Astrocyte (in vitro differentiated cells and primary cell): ENCODE measurements around the gene OLFM2. TPM values are rescaled to one million over a fixed set of nuclear protein-coding genes. Genes with fewer than 3 reads are reported as not detected.

Experiments used
- DNase-seq: peaks from one replicate; pipeline ENCODE4 v3.0.0-alpha.2; 2010; ENCODE audit warnings: low read depth
- FAIRE-seq: peaks from 2 replicates; lab custom pipeline; 2011; peaks lifted over from hg19 to GRCh38; lab: Jason Lieb, UNC
- H2AFZ ChIP-seq: 2 replicates; pipeline ENCODE4 v1.6.0; 2012; ENCODE audit warnings: low read depth, low read length, inconsistent platforms
- H3K27ac ChIP-seq: 2 replicates; pipeline ENCODE4 v1.5.1; 2011; ENCODE audit warnings: low read depth, low read length, inconsistent platforms
- H3K27me3 ChIP-seq: 2 replicates; pipeline ENCODE4 v1.6.0; 2011; ENCODE audit warnings: low read length, inconsistent platforms; ENCODE audit not compliant: insufficient read depth
- H3K36me3 ChIP-seq: 2 replicates; pipeline ENCODE4 v1.5.1; 2011; ENCODE audit warnings: low read length, inconsistent platforms; ENCODE audit not compliant: insufficient read depth
- H3K4me1 ChIP-seq: 2 replicates; pipeline ENCODE4 v1.5.1; 2011; ENCODE audit warnings: low read length, inconsistent platforms; ENCODE audit not compliant: insufficient read depth
- H3K4me2 ChIP-seq: 2 replicates; pipeline ENCODE4 v1.6.0; 2012; ENCODE audit warnings: low read length, inconsistent platforms
- H3K4me3 ChIP-seq: 2 replicates; pipeline ENCODE4 v1.5.1; 2011; ENCODE audit warnings: low read depth, mild to moderate bottlenecking, low read length, inconsistent platforms; ENCODE audit not compliant: insufficient read depth
- H3K79me2 ChIP-seq: 2 replicates; pipeline ENCODE4 v1.6.0; 2012; ENCODE audit warnings: mild to moderate bottlenecking, low read length, inconsistent platforms; ENCODE audit not compliant: insufficient read depth
- H3K9ac ChIP-seq: 2 replicates; pipeline ENCODE4 v1.6.0; 2012; ENCODE audit warnings: mild to moderate bottlenecking, low read length, inconsistent platforms
- H3K9me3 ChIP-seq: 2 replicates; pipeline ENCODE4 v1.5.1; 2012; ENCODE audit warnings: low read depth, mild to moderate bottlenecking, low read length, inconsistent platforms; ENCODE audit not compliant: insufficient read depth
- H4K20me1 ChIP-seq: 2 replicates; pipeline ENCODE4 v1.6.0; 2012; ENCODE audit warnings: low read length, inconsistent platforms; ENCODE audit not compliant: insufficient read depth
- H3K27ac Mint-ChIP-seq: one replicate; pipeline ENCODE4 v1.8.0; 2021; ENCODE audit warnings: mild to moderate bottlenecking, mixed read lengths; ENCODE audit not compliant: unreplicated experiment
- H3K27me3 Mint-ChIP-seq: one replicate; pipeline ENCODE4 v1.8.0; 2021; ENCODE audit warnings: low read depth, mixed read lengths; ENCODE audit not compliant: unreplicated experiment
- H3K36me3 Mint-ChIP-seq: one replicate; pipeline ENCODE4 v1.8.0; 2021; ENCODE audit warnings: low read depth, mixed read lengths; ENCODE audit not compliant: unreplicated experiment
- H3K4me1 Mint-ChIP-seq: one replicate; pipeline ENCODE4 v1.8.0; 2021; ENCODE audit warnings: low read depth, mixed read lengths; ENCODE audit not compliant: unreplicated experiment
- H3K4me3 Mint-ChIP-seq: one replicate; pipeline ENCODE4 v1.8.0; 2021; ENCODE audit warnings: mild to moderate bottlenecking, moderate library complexity, mixed read lengths; ENCODE audit not compliant: unreplicated experiment
- H3K9me3 Mint-ChIP-seq: one replicate; pipeline ENCODE4 v1.8.0; 2021; ENCODE audit warnings: mild to moderate bottlenecking, mixed read lengths; ENCODE audit not compliant: unreplicated experiment
- CTCF ChIP-seq: IDR thresholded peaks from 2 replicates; pipeline ENCODE4 v1.5.1; 2011; ENCODE audit warnings: low read depth, mild to moderate bottlenecking, inconsistent platforms, low read length, moderate library complexity; ENCODE audit not compliant: insufficient read depth
- EZH2 ChIP-seq: IDR thresholded peaks from 2 replicates; pipeline ENCODE4 v1.6.1; 2012; ENCODE audit warnings: mild to moderate bottlenecking, low read length, inconsistent platforms; ENCODE audit not compliant: insufficient read depth
- total RNA-seq: library from RNA; stranded (reverse); gene quantifications from 2 replicates; pipeline ENCODE4 v1.2.1, GENCODE V29; 2021

Gene OLFM2
- total RNA-seq, 1 donor from 2014 or later, result 71.3 TPM

DNA sequence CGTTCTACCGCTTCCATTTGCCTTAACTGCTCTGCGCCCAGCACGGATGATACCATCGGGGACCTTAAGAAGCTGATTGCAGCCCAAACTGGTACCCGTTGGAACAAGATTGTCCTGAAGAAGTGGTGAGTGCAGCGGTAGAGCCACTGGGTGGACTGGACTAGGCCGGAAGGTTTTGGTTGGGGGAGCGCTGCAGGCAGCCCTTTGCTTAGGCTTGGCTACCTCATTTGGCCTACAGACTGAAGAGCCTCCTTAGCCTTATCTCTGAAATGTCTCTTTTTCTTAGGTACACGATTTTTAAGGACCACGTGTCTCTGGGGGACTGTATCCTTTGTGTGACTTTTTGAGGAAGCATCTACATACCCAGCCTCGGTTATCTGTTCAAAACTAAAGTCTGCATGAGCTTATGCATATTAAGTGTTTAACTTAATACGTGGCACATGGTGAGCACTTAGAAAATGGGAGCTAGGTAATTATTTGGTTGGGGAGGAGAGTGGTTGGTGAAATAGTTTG is 107.7 kb downstream of the OLFM2 start:
- TF ChIP-seq CTCF (no peak), EZH2 (no peak)
- Mint-ChIP-seq H3K9me3 (no peaks in the 10 kb centered on the region), H3K36me3 (peaks cover 12% of the 10 kb centered on the region), H3K27ac (peak overlapping the region; percentile 99), H3K4me1 (peaks cover 16% of the 10 kb centered on the region), H3K4me3 (peak overlapping the region; percentile 100), H3K27me3 (no peaks in the 10 kb centered on the region)
- H3K79me2 ChIP-seq, result peaks cover 60% of the 10 kb centered on the region
- H3K27me3 ChIP-seq, result no peaks in the 10 kb centered on the region
- peak overlapping the region; percentile 99 for H3K4me2 ChIP-seq
- H3K4me3 ChIP-seq, result peak overlapping the region; percentile 78
- H3K9me3 ChIP-seq, result no peaks in the 10 kb centered on the region
- DNase-seq, result no peak
- peak overlapping the region; percentile 59 for H3K27ac ChIP-seq
- FAIRE-seq, result no peak
- H3K36me3 ChIP-seq, result peaks cover 6% of the 10 kb centered on the region
- H3K9ac ChIP-seq, result peak overlapping the region; percentile 91
- H4K20me1 ChIP-seq, result peaks cover 31% of the 10 kb centered on the region
- H3K4me1 ChIP-seq, result peaks cover 11% of the 10 kb centered on the region
- H2AFZ ChIP-seq, result no peak overlapping the region

- Histone ChIP-seq H3K4me2 (peak within 1 kb of the TSS; percentile 99), H3K9me3 (no peaks in the 10 kb centered on the region), H2AFZ (peak within 1 kb of the TSS; percentile 91), H3K79me2 (peaks cover 60% of the 10 kb centered on the region), H3K36me3 (peaks cover 6% of the 10 kb centered on the region), H3K9ac (peak within 1 kb of the TSS; percentile 91), H3K4me1 (peaks cover 11% of the 10 kb centered on the region), H3K27me3 (no peaks in the 10 kb centered on the region), H4K20me1 (peaks cover 31% of the 10 kb centered on the region), H3K27ac (peak within 1 kb of the TSS; percentile 59), H3K4me3 (peak within 1 kb of the TSS; percentile 78)
- Mint-ChIP-seq H3K36me3 (peaks cover 10% of the 10 kb centered on the region), H3K27me3 (no peaks in the 10 kb centered on the region), H3K4me3 (peak within 1 kb of the TSS; percentile 100), H3K27ac (peak within 1 kb of the TSS; percentile 99), H3K4me1 (peaks cover 16% of the 10 kb centered on the region), H3K9me3 (no peaks in the 10 kb centered on the region)
- FAIRE-seq, result no peak
- DNase-seq, result peak; percentile 62
- TF ChIP-seq EZH2, result no peak
- TF ChIP-seq CTCF, result no peak
Observed at GRCh38 chr19:9827289-9828238, 108.8 kb downstream of the OLFM2 start, which contains the start of gene UBL5. Gene UBL5 (plus strand): TSS chr19:9827918. CDS start chr19:9828338, 420 bp downstream.
